Loucy (cell line): Measurements from ENCODE around the gene VEZF1.

ENCODE experiments used
- H2AFZ ChIP-seq: fragments of 200-600 bp; sonication (generic); 2 replicates; pipeline ENCODE4 v1.6.0; 2016; ENCODE audit warnings: antibody characterized with exemption, mild to moderate bottlenecking, low read length, moderate library complexity
- H3F3A ChIP-seq: fragments of 200-600 bp; 2 replicates; pipeline ENCODE4 v1.6.0; 2016; ENCODE audit warnings: antibody characterized with exemption, low read depth, mild to moderate bottlenecking
- H3K27me3 ChIP-seq: fragments of 200-600 bp; sonication (generic); 2 replicates; pipeline ENCODE4 v1.6.1; 2014; ENCODE audit warnings: low read length, mild to moderate bottlenecking; ENCODE audit not compliant: insufficient read depth, poor library complexity, severe bottlenecking
- H3K36me3 ChIP-seq: fragments of 200-600 bp; sonication (generic); 2 replicates; pipeline ENCODE4 v1.6.1; 2016; ENCODE audit warnings: low read length; ENCODE audit not compliant: insufficient read depth
- H3K4me1 ChIP-seq: fragments of 200-600 bp; sonication (generic); 2 replicates; pipeline ENCODE4 v1.5.1; 2014; ENCODE audit warnings: low read length, mild to moderate bottlenecking; ENCODE audit not compliant: insufficient read depth, poor library complexity, severe bottlenecking
- H3K4me2 ChIP-seq: fragments of 200-600 bp; sonication (generic); 2 replicates; pipeline ENCODE4 v1.6.0; 2014; ENCODE audit warnings: antibody characterized with exemption, low read length, low read depth, mild to moderate bottlenecking; ENCODE audit not compliant: poor library complexity, severe bottlenecking
- H3K4me3 ChIP-seq: fragments of 200-600 bp; sonication (generic); 2 replicates; pipeline ENCODE4 v1.5.1; 2014; ENCODE audit warnings: low read length, mild to moderate bottlenecking, mixed read lengths; ENCODE audit not compliant: poor library complexity, severe bottlenecking
- H3K79me2 ChIP-seq: fragments of 200-600 bp; sonication (generic); 2 replicates; pipeline ENCODE4 v1.6.1; 2014; ENCODE audit warnings: low read length; ENCODE audit not compliant: insufficient read depth
- H3K9ac ChIP-seq: fragments of 200-600 bp; sonication (generic); 2 replicates; pipeline ENCODE4 v1.6.0; 2014; ENCODE audit warnings: mild to moderate bottlenecking, low read depth, low read length, moderate library complexity; ENCODE audit not compliant: poor library complexity, severe bottlenecking
- H3K9me2 ChIP-seq: fragments of 200-600 bp; sonication (generic); replicated peaks from 2 replicates; pipeline ENCODE4 v1.6.1; 2016; ENCODE audit warnings: low read depth, low read length, mixed read lengths
- H3K9me3 ChIP-seq: fragments of 200-600 bp; sonication (generic); 2 replicates; pipeline ENCODE4 v1.6.1; 2014; ENCODE audit warnings: mild to moderate bottlenecking, antibody characterized with exemption, low read length, low read depth; ENCODE audit not compliant: insufficient read depth
- H4K20me1 ChIP-seq: fragments of 200-600 bp; sonication (generic); 2 replicates; pipeline ENCODE4 v1.6.0; 2014; ENCODE audit warnings: antibody characterized with exemption, low read length, mild to moderate bottlenecking; ENCODE audit not compliant: insufficient read depth, poor library complexity, severe bottlenecking
- CTCF ChIP-seq: fragments of 200-600 bp; sonication (generic); conservative IDR thresholded peaks from 2 replicates; pipeline ENCODE4 v1.5.1; 2014; ENCODE audit warnings: mild to moderate bottlenecking, antibody characterized with exemption, low read length
- EZH2phosphoT487 ChIP-seq: fragments of 200-600 bp; IDR thresholded peaks from 2 replicates; pipeline ENCODE4 v1.6.1; 2018; ENCODE audit warnings: antibody characterized with exemption, mild to moderate bottlenecking, moderate library complexity, borderline replicate concordance

VEZF1 gene

GRCh38 chr17:57987581-57988300 is at the start of gene VEZF1:
Gene VEZF1, minus strand, starts transcription at chr17:57988254. Its CDS starts 143 bp downstream, at chr17:57988111.
- Histone ChIP-seq H3K9ac (peak within 1 kb of the TSS; percentile 90), H3K4me2 (peak within 1 kb of the TSS; percentile 85), H3K9me2 (no peaks in the 10 kb centered on the region), H3K36me3 (0 out of 2 replicates have a peak, but pooled peaks cover 1% of the 10 kb centered on the region), H3K27me3 (no peaks in the 10 kb centered on the region), H3K4me1 (peaks cover 49% of the 10 kb centered on the region), H3F3A (no peaks in the 10 kb centered on the region), H3K9me3 (no peaks in the 10 kb centered on the region), H4K20me1 (peaks cover 49% of the 10 kb centered on the region), H3K79me2 (peaks cover 58% of the 10 kb centered on the region), H3K4me3 (peak within 1 kb of the TSS; percentile 97), H2AFZ (peak within 1 kb of the TSS; percentile 89)
- no peak for TF ChIP-seq CTCF
- no peak for TF ChIP-seq EZH2phosphoT487

- Histone ChIP-seq H3K4me1 (no peaks in the 10 kb centered on the region), H3K9me2 (no peaks in the 10 kb centered on the region), H3K27me3 (no peaks in the 10 kb centered on the region), H3K4me3 (no peak overlapping the region), H4K20me1 (no peaks in the 10 kb centered on the region), H2AFZ (no peak overlapping the region), H3K79me2 (no peaks in the 10 kb centered on the region), H3K9ac (no peak overlapping the region), H3F3A (no peaks in the 10 kb centered on the region), H3K4me2 (no peak overlapping the region), H3K36me3 (no peaks in the 10 kb centered on the region), H3K9me3 (no peaks in the 10 kb centered on the region)
- TF ChIP-seq EZH2phosphoT487 (no peak), CTCF (no peak)
These were observed 44.8 kb upstream of the VEZF1 start for GRCh38 chr17:58032691-58033415.

GRCh38 chr17:58028578-58028977 is 40.5 kb upstream of the VEZF1 start:
- Histone ChIP-seq H3K9me2 (no peaks in the 10 kb centered on the region), H3K9me3 (no peaks in the 10 kb centered on the region), H3K4me2 (no peak overlapping the region), H4K20me1 (no peaks in the 10 kb centered on the region), H2AFZ (no peak overlapping the region), H3K9ac (no peak overlapping the region), H3F3A (no peaks in the 10 kb centered on the region), H3K36me3 (no peaks in the 10 kb centered on the region), H3K27me3 (no peaks in the 10 kb centered on the region), H3K4me1 (no peaks in the 10 kb centered on the region), H3K4me3 (no peak overlapping the region), H3K79me2 (no peaks in the 10 kb centered on the region)
- TF ChIP-seq CTCF (no peak), EZH2phosphoT487 (no peak)
